NCI-H1105 (cell line): Measurements from ENCODE around the gene TXLNA.

Source experiments
- DNase-seq: peaks from one replicate; lab custom pipeline; 2025; lab: John Stamatoyannopoulos, UW

TXLNA gene

GRCh38 chr1:32184650-32185049, 5.2 kb downstream of the TXLNA start:
- DNase-seq, result no peak

DNA sequence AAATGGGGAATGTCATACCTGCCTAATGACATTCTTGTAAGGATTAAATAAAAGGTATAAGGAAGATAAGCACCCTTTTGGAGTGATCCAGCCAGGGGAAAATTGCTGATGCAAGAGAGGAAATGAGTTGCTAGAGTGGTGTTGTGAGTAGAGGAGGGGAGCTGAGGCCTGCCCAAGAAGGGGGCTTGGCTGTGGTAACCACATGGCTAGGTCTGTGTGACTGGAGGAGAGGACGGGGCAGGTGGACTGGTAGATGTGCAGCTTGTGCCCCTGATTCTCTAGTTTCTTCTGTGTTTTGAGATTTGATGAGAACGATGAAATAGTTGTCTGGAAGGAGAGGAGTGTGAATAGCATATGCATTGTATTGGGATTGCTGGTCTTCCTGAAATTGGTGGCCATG, 6.6 kb downstream of the TXLNA start:
- DNase-seq, result no peak

- DNase-seq, result no peak
Observed at GRCh38 chr1:32186491-32186890, 7.0 kb downstream of the TXLNA start.

GRCh38 chr1:32187850-32188249, 8.4 kb downstream of the TXLNA start:
- DNase-seq, result no peak

DNA sequence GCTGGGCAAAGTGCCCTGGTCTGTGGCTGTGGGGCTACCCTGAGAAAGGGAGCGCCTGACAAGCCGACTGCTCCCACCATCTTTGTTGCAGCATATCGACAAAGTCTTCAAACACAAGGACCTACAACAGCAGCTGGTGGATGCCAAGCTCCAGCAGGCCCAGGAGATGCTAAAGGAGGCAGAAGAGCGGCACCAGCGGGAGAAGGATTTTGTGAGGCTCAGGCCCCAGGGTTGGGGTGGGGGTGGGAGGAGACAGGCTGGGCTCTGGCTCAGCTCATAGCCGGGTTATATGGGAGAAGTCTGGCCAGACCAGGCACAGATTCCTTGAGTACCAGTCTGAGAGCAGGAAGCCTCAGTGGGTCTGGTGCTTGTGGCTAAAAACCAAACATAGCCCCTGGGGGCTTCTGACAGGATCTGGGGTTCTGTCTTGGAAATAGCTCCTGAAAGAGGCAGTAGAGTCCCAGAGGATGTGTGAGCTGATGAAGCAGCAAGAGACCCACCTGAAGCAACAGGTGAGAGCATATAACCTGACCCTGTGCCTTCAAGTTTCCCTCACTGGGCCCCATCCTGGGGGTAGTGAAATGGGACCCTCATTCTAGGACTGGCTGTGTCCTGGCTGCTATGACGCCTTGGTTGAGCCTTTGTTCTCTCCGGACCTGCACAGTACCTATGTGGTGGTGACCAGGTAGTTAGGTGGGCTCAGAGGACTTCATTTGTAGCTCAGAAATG, 12.9 kb downstream of the TXLNA start:
- DNase-seq, result no peak

- no peak for DNase-seq
Observed at GRCh38 chr1:32194984-32195383, 15.5 kb downstream of the TXLNA start.

- no peak for DNase-seq
Observed at GRCh38 chr1:32195531-32195930, 16.1 kb downstream of the TXLNA start.

- no peak for DNase-seq
Observed at GRCh38 chr1:32195972-32196823, 16.7 kb downstream of the TXLNA start.

- no peak for DNase-seq
Observed at GRCh38 chr1:32197074-32197473, 17.6 kb downstream of the TXLNA start.

DNA sequence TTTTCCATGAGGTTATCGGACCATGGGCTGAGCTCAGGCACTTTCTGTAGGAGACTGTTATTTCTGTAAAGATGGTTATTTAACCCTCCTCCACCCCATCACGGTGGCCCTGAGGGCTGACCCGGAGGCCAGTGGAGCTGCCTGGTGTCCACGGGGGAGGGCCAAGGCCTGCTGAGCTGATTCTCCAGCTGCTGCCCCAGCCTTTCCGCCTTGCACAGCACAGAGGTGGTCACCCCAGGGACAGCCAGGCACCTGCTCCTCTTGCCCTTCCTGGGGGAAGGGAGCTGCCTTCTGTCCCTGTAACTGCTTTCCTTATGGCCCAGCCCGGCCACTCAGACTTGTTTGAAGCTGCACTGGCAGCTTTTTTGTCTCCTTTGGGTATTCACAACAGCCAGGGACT, 18.4 kb downstream of the TXLNA start:
- DNase-seq, result no peak

DNA sequence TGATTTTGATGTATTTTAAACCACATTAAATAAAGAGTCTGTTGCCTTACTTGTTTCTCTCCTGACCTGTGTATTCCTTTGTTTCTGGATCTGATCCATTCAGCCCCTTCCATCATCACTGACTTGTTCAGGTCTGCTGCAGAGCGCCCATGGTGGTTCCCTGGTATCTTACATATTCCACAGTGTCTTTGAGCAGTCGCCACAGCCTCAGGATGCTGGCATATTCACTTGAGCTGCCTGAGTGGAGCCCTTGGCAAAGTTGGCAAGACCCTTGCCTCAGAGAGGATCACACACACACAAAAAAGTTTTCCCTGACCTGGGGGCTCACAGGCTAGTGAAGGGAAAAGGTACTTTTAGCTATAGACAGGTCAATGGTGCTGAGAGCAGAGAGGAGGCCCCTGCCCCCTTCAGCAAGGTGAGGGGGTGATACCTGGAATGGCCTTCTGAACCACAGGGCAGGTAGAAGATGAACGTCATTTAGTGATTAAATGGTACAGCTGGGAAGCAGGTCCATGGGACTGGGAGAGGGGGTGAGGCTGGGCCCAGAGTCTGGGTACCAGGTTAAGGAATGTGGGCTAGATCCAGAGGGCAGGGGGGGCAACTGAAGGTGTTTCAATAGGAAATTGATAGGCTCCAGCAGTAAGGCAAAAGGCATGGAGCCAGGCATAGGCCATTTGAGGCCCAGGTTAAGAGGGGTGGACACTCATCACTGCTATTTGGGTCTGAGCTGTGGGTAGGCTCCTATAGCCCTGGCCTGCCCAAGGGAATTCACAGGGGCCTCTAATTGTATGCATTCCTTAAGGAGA, 19.0 kb downstream of the TXLNA start:
- no peak for DNase-seq

DNA sequence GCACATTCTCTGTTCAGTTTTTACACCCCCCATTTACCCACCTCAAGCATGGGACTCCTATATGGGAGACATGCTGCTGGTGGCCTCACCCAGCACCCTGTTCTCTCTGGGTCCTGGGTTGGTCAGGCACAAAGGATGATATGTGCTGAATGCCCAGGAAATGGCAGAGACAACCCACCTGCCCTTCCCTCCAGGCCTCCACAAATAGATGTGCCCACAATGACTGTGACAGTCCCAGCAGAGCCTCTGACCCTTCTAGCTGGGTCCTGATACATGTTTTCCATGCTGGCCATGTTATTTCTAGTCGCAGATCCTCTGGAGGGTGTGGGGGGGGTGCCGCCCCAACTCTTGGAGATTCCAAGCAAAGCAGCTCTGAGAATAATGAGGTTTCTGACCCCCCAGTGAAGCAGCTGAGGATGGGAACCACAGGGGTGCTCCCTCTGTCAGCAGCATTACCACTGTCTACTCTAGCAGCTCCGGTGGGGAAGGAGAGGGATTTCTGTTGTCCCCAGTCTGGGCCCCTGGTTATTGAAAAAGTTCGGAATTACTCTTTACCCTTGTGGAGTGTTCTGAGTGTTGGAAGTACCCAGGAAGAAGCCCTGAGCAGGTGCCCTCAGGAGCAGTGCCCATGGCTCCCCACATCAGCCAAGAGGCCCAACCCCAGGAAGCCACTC, 19.7 kb downstream of the TXLNA start:
- DNase-seq, result no peak

- DNase-seq, result peak; percentile 51
Observed at GRCh38 chr1:32199717-32200072, 20.2 kb downstream of the TXLNA start.

DNA sequence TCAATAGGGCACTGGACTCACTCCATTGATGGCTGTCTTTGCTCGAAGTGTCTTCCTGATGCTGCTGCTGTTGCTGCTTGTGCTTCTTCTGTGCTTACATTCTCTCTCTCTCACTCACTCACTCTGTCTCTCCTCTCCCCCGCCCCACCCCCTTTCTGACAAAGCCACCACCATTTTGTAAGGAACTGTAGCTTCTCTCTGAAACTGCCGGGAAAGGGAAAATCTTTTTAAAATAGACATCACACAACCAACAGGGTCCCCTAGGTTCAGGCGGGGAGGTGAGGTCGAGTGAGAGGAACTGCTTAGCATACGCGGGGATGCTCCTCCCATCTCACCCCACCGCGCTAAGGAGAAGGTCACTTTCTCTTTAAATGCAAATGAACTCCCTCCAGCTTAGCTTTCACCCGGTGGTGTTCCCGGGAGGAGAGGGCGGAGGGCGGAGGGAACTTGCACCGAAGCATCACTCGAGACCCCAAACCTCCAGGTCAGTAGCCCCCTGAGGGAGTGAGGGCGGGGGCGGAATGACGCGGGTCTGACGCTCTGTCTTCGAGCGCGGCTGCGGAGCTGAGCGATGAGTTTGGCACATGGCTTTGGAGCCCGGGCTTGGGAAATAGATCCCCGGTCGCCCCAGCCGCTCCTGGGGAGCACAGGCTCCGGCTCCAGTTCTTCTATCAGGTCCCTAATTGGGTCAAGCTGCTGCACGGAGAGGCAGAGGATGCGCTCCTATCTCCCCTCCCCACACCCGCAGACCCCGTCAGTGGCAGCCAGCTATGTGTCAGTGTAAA, 20.9 kb downstream of the TXLNA start, which contains the start of gene CCDC28B:
TSS of gene CCDC28B (plus strand) at position 370 of the 785 bp plus-strand sequence. CDS start 1,341 bp downstream, outside the sequence.
- DNase-seq, result peak; percentile 64

DNA sequence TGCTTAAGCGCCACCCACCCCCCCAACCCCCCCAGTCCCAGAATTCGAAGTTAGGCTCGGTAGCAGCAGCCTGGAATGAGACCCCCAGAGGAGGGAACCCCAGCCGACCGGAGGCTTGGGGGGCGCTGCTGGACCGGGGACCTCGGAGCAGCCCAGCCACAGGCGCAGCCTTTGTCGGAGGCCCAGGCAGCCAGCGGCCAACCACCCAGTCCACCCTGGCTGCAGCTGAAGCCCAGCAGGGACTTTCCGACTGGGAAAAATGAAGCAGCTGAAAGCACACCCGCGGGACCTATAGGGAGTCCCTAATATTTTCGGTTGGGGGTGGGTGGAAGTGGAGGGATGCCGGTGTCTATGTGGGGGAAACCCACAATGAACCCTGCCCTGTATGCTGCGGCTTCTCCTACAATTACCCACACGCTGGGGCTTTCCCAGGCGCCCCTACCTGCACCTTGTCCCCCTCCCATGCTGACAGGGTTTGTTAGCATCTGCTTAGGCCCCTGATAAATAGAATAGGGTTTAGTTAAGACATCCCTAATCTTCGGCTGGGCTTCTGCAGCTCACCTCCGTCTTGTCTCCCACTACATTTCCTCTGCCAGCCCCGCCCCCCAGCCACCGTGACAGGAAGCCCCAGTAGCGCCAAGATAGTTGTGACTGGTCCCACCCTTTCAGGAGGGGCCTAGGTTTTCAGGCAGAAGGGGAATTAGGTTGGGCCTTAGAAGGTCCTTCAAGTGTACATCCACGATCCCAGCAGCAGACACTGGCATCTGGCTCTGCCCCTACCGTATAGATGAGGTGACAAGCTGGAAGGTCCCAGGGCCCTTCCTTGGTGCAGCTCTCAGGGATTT, 21.8 kb downstream of the TXLNA start:
- no peak for DNase-seq

- DNase-seq, result peak; percentile 47
Observed at GRCh38 chr1:32204943-32205361, 25.5 kb downstream of the TXLNA start.

DNA sequence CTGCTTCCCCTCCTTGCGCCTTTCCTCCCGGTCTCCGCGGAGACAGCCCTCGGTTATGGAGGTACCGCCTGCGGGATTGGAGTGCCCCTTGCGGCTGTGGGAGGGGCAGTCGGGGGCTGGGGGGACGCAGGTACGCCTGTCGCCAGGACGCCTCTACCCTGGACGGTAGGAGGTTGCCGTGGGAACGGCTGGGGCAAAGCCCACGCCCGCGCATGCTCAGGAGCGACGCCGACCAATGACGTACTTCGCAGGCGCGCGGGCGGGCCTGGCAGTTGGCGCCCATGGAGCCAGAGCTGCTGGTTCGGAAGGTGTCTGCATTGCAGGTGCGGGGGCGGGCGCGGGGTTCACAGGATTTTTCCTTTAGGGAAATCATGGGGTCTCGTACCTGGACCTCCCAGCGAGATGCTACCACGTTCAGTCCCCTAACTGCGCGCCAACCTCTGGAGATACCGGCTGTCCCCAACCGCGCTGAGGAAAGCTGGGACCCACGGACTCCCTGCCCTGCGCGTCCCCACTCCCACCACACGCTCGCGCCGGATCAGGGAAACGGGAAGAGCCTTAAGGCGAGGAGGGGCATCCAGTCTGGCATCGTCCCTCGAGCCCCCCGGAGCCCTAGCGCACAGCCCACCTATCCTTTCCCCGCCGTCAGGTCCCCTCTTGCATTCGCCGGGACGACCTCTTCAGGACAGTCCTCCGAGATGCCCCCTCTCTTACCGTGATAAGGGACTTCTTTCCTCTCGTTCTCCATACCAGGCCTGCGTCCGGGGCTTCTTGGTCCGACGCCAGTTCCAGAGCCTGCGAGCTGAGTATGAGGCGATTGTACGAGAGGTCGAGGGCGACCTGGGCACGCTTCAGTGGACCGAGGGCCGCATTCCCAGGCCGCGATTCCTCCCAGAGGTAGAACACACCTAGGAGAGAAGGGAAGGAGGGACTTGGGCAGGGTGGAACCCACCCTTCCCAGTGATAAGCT, 26.2 kb downstream of the TXLNA start, which contains the start of gene IQCC:
TSS of gene IQCC (plus strand) at position 271 of the 970 bp plus-strand sequence. CDS start at position 282, 11 bp downstream.
- peak; percentile 98 for DNase-seq

DNA sequence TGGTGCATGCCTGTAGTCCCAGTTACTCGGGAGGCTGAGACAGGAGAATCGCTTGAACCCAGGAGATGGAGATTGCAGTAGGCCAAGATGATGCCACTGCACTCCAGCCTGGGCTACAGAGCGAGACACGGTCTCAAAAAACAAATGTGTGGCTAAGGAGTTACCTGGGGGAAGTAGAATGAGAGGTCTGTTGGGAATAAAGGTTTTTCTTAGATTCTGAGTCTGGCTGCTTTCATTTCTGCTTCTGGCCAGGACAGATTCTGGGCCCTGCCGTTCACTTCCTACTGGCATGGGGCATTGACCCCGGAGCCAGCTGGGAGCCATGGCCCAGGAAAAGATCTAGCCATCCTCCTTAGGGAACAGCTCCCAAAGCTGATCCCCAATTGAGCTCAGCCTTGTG, 29.0 kb downstream of the TXLNA start:
- DNase-seq, result no peak

- DNase-seq, result peak; percentile 96
Observed at GRCh38 chr1:32208891-32209328, 29.4 kb downstream of the TXLNA start, which contains the start of gene DCDC2B. TSS of gene DCDC2B (plus strand) at chr1:32209089. CDS start at chr1:32209094, 5 bp downstream.
